Mesothelial cell of epicardium (in vitro differentiated cells): ENCODE measurements around the gene ERI2. TPM values are rescaled to one million over a fixed set of nuclear protein-coding genes. Genes with fewer than 3 reads are reported as not detected.
A peak's percentile ranks its signal among the peaks of the same experiment; 100 is the strongest.

Experiments used
- DNase-seq, 2 experiments: peaks; one replicate each; pipeline ENCODE4 v3.0.0; 2021; ENCODE audit warnings: low spot score in 2 of 2; ENCODE audit not compliant: unreplicated experiment in 2 of 2
- H3K27ac Mint-ChIP-seq: 2 replicates; pipeline ENCODE4 v1.8.0; 2021; ENCODE audit warnings: mixed read lengths
- H3K27me3 Mint-ChIP-seq: 2 replicates; pipeline ENCODE4 v1.8.0; 2021; ENCODE audit warnings: low read depth, mixed read lengths
- H3K36me3 Mint-ChIP-seq: 2 replicates; pipeline ENCODE4 v1.8.0; 2021; ENCODE audit warnings: mixed read lengths
- H3K4me1 Mint-ChIP-seq: 2 replicates; pipeline ENCODE4 v1.8.0; 2021; ENCODE audit warnings: mixed read lengths
- H3K4me3 Mint-ChIP-seq: 2 replicates; pipeline ENCODE4 v1.8.0; 2021; ENCODE audit warnings: mild to moderate bottlenecking, moderate library complexity, mixed read lengths
- H3K9me3 Mint-ChIP-seq: 2 replicates; pipeline ENCODE4 v1.8.0; 2021; ENCODE audit warnings: mixed read lengths
- total RNA-seq: library from RNA; stranded (reverse); gene quantifications from 3 replicates; pipeline ENCODE4 v1.2.1, GENCODE V29; 2021
- TF ChIP-seq, protein P1 (sequence below): fragments of 200-600 bp; sonication (generic); IDR thresholded peaks from one replicate; pipeline ENCODE4 v1.5.0; 2021; ENCODE audit warnings: antibody characterized with exemption; ENCODE audit not compliant: unreplicated experiment

Gene ERI2
- total RNA-seq, 1 donor from 2014 or later = 18.9 TPM

GRCh38 chr16:20850981-20851380, 44.7 kb upstream of the ERI2 start:
- no peaks in the 10 kb centered on the region for H3K9me3 Mint-ChIP-seq
- H3K4me1 Mint-ChIP-seq = peaks cover 29% of the 10 kb centered on the region
- no peaks in the 10 kb centered on the region for H3K27me3 Mint-ChIP-seq
- TF ChIP-seq, protein P1, sequence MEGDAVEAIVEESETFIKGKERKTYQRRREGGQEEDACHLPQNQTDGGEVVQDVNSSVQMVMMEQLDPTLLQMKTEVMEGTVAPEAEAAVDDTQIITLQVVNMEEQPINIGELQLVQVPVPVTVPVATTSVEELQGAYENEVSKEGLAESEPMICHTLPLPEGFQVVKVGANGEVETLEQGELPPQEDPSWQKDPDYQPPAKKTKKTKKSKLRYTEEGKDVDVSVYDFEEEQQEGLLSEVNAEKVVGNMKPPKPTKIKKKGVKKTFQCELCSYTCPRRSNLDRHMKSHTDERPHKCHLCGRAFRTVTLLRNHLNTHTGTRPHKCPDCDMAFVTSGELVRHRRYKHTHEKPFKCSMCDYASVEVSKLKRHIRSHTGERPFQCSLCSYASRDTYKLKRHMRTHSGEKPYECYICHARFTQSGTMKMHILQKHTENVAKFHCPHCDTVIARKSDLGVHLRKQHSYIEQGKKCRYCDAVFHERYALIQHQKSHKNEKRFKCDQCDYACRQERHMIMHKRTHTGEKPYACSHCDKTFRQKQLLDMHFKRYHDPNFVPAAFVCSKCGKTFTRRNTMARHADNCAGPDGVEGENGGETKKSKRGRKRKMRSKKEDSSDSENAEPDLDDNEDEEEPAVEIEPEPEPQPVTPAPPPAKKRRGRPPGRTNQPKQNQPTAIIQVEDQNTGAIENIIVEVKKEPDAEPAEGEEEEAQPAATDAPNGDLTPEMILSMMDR = no peak
- H3K4me3 Mint-ChIP-seq = no peak overlapping the region
- H3K27ac Mint-ChIP-seq = peak overlapping the region; percentile 67
- no peak for DNase-seq
- peaks cover 12% of the 10 kb centered on the region for H3K36me3 Mint-ChIP-seq

GRCh38 chr16:20849589-20850390, 43.5 kb upstream of the ERI2 start:
- Mint-ChIP-seq H3K36me3 (peaks cover 8% of the 10 kb centered on the region), H3K27ac (no peak overlapping the region), H3K9me3 (no peaks in the 10 kb centered on the region), H3K4me1 (peaks cover 29% of the 10 kb centered on the region), H3K27me3 (no peaks in the 10 kb centered on the region), H3K4me3 (no peak overlapping the region)
- TF ChIP-seq, protein P1 = peak; percentile 95
- DNase-seq = peak; percentile 32 to 82

DNA sequence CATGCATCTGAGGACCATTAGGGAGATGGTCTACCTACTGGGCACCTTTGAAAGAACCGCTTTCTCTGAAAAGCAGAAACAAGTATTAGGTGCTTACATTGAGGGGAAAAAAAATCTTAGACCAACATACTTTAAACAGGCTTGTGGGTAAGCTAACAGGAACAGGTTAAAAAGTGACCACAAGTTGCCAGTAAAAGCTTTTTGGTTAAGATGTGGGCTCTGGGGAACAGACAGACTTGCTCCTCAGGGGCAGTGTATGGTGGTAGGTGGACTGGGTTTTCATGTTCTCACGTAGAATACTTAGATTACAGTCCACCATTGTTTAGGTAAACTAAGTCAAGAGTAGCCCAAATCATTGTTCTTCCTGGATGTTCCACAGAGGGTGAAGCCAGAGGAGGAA, 41.3 kb upstream of the ERI2 start:
- Mint-ChIP-seq H3K27me3 (no peaks in the 10 kb centered on the region), H3K36me3 (peaks cover 6% of the 10 kb centered on the region), H3K4me3 (no peak overlapping the region), H3K9me3 (no peaks in the 10 kb centered on the region), H3K4me1 (peaks cover 23% of the 10 kb centered on the region), H3K27ac (no peak overlapping the region)
- TF ChIP-seq, protein P1 = no peak
- DNase-seq = no peak

- H3K4me1 Mint-ChIP-seq = peaks cover 17% of the 10 kb centered on the region
- H3K27me3 Mint-ChIP-seq = no peaks in the 10 kb centered on the region
These were observed 40.3 kb upstream of the ERI2 start for GRCh38 chr16:20846551-20846950.

GRCh38 chr16:20846030-20846429, 39.8 kb upstream of the ERI2 start:
- no peaks in the 10 kb centered on the region for H3K9me3 Mint-ChIP-seq
- H3K36me3 Mint-ChIP-seq = peaks cover 10% of the 10 kb centered on the region
- H3K4me1 Mint-ChIP-seq = peaks cover 12% of the 10 kb centered on the region
- no peak for DNase-seq
- no peak overlapping the region for H3K4me3 Mint-ChIP-seq
- TF ChIP-seq, protein P1 = no peak
- no peak overlapping the region for H3K27ac Mint-ChIP-seq
- no peaks in the 10 kb centered on the region for H3K27me3 Mint-ChIP-seq

More at GRCh38 chr16:20846551-20846950, 40.3 kb upstream of the ERI2 start:
- TF ChIP-seq, protein P1 = no peak
- Mint-ChIP-seq H3K27ac (no peak overlapping the region), H3K36me3 (peaks cover 8% of the 10 kb centered on the region), H3K4me3 (no peak overlapping the region), H3K9me3 (no peaks in the 10 kb centered on the region)
- no peak for DNase-seq
